HCT116 (cell line): ENCODE measurements around the gene ZBTB20. TPM values are rescaled to one million over a fixed set of nuclear protein-coding genes. Genes with fewer than 3 reads are reported as not detected.

Experiments
- ATAC-seq: fragments of 200-7000 bp; cut with Tn5 transposase; 2 replicates; pipeline ENCODE4 v1.9.1; 2020; ENCODE audit warnings: mild to moderate bottlenecking, moderate library complexity
- BruUV-seq: library from RNA; stranded (reverse); fragments of 400-500 nt; replicated peaks from 2 replicates; lab custom pipeline; 2021; lab: Mats Ljungman, UMichigan
- CTCF ChIA-PET: fragments of 300-600 bp; sonication (Branson Sonifier 250); formaldehyde crosslinking; loops from one replicate; lab custom pipeline; 2021; ENCODE audit warnings: antibody characterized with exemption; lab: Charles Lee
- POLR2A ChIA-PET: fragments of 300-600, 350-600 bp; sonication (Branson Sonifier 250); formaldehyde crosslinking; loops from one replicate; lab custom pipeline; 2021; ENCODE audit warnings: antibody characterized with exemption; lab: Charles Lee
- RAD21 ChIA-PET, 2 experiments: fragments of 300-600 bp; sonication (Branson Sonifier 250); formaldehyde crosslinking; loops; one replicate each; lab custom pipeline; 2023; ENCODE audit warnings: low total read pairs in 2 of 2; ENCODE audit not compliant: uncharacterized antibody in 2 of 2, unreplicated experiment in 2 of 2, low non-redundant PET in 1 of 2; lab: Charles Lee
- DNase-seq: peaks from one replicate; pipeline ENCODE4 v3.0.0-alpha.2; 2010; ENCODE audit warnings: low read depth, low spot score
- H2AFZ ChIP-seq: fragments of 200-600 bp; shearing (Covaris generic), sonication (generic); 2 replicates; pipeline ENCODE4 v1.6.1; 2017; ENCODE audit warnings: low read depth, mixed run types, mixed read lengths, antibody characterized with exemption, low read length; ENCODE audit not compliant: poor library complexity, severe bottlenecking
- H3K27ac ChIP-seq: 2 replicates; pipeline ENCODE4 v1.5.1; 2012; ENCODE audit warnings: low read depth, low read length
- H3K27me3 ChIP-seq: fragments of 200-600 bp; sonication (generic); 2 replicates; pipeline ENCODE4 v1.6.1; 2016; ENCODE audit warnings: mixed run types, low read length, mixed read lengths; ENCODE audit not compliant: insufficient read depth
- H3K36me3 ChIP-seq, 2 experiments: fragments of 200-500 bp in 1 of 2; fragments of 200-600 bp in 1 of 2; sonication (Bioruptor generic) in 1 of 2; sonication (generic) in 1 of 2; 2 replicates each; pipeline versions ENCODE4 v1.5.1 to v1.6.1; 2014 to 2016; ENCODE audit warnings: low read length in 2 of 2, inconsistent platforms in 1 of 2, mixed read lengths in 1 of 2, mixed run types in 1 of 2; ENCODE audit not compliant: insufficient read depth in 2 of 2, control insufficient read depth in 1 of 2
- H3K4me1 ChIP-seq, 2 experiments: fragments of 200-600 bp in 1 of 2; sonication (generic) in 1 of 2; 2 replicates each; pipeline versions ENCODE4 v1.5.1 to v1.6.1; 2012 to 2017; ENCODE audit warnings: low read length in 2 of 2, inconsistent platforms in 1 of 2, mild to moderate bottlenecking in 1 of 2, mixed read lengths in 1 of 2, mixed run types in 1 of 2, moderate library complexity in 1 of 2; ENCODE audit not compliant: insufficient read depth in 2 of 2, control insufficient read depth in 1 of 2
- H3K4me2 ChIP-seq: fragments of 200-600 bp; sonication (generic); 2 replicates; pipeline ENCODE4 v1.6.1; 2017; ENCODE audit warnings: mixed run types, low read length, mixed read lengths
- H3K4me3 ChIP-seq, 2 experiments: fragments of 200-600 bp in 1 of 2; sonication (generic) in 1 of 2; replicated peaks in 1 of 2; 2 replicates each; pipeline ENCODE4 v1.5.1; 2011 to 2016; ENCODE audit warnings: low read length in 2 of 2, control low read depth in 1 of 2, low read depth in 1 of 2, mild to moderate bottlenecking in 1 of 2, mixed read lengths in 1 of 2, mixed run types in 1 of 2
- H3K79me2 ChIP-seq: fragments of 200-600 bp; sonication (generic); 2 replicates; pipeline ENCODE4 v1.6.1; 2017; ENCODE audit warnings: mild to moderate bottlenecking, mixed run types, low read length, moderate library complexity, mixed read lengths; ENCODE audit not compliant: insufficient read depth
- H3K9ac ChIP-seq: fragments of 200-600 bp; sonication (generic); 2 replicates; pipeline ENCODE4 v1.6.1; 2016; ENCODE audit warnings: low read length, mixed read lengths
- H3K9me2 ChIP-seq: fragments of 200-600 bp; sonication (generic), shearing (Covaris generic); 2 replicates; pipeline ENCODE4 v1.6.1; 2017; ENCODE audit warnings: mixed run types, mild to moderate bottlenecking, moderate library complexity; ENCODE audit not compliant: insufficient read depth
- H3K9me3 ChIP-seq, 2 experiments: fragments of 200-500 bp in 1 of 2; fragments of 200-600 bp in 1 of 2; sonication (Bioruptor generic) in 1 of 2; sonication (generic) in 1 of 2; 2 replicates each; pipeline ENCODE4 v1.6.1; 2014 to 2017; ENCODE audit warnings: low read length in 2 of 2, mixed read lengths in 2 of 2, inconsistent platforms in 1 of 2, low read depth in 1 of 2, mild to moderate bottlenecking in 1 of 2, mixed run types in 1 of 2, moderate library complexity in 1 of 2; ENCODE audit not compliant: control insufficient read depth in 1 of 2, insufficient read depth in 1 of 2
- H4K20me1 ChIP-seq: fragments of 200-600 bp; sonication (generic), shearing (Covaris generic); 2 replicates; pipeline ENCODE4 v1.6.1; 2017; ENCODE audit warnings: mixed run types, mild to moderate bottlenecking, moderate library complexity; ENCODE audit not compliant: insufficient read depth
- CBX3 ChIP-seq: IDR thresholded peaks from 2 replicates; pipeline ENCODE4 v1.6.1; 2012; ENCODE audit warnings: low read depth
- CEBPB ChIP-seq: IDR thresholded peaks from 2 replicates; pipeline ENCODE4 v1.6.1; 2012; ENCODE audit warnings: low read depth
- CTCF ChIP-seq, 3 experiments: fragments of 200-600 bp in 1 of 3; sonication (generic) in 1 of 3; IDR thresholded peaks in 2 of 3; conservative IDR thresholded peaks in 1 of 3; 2 replicates each; pipeline ENCODE4 v1.5.1; 2012 to 2017; ENCODE audit warnings: low read depth in 2 of 3, low read length in 2 of 3, antibody characterized with exemption in 1 of 3, borderline replicate concordance in 1 of 3, control low read depth in 1 of 3, mild to moderate bottlenecking in 1 of 3, mixed read lengths in 1 of 3, mixed run types in 1 of 3, moderate library complexity in 1 of 3; ENCODE audit not compliant: insufficient read depth in 1 of 3
- EGR1 ChIP-seq: IDR thresholded peaks from 2 replicates; pipeline ENCODE4 v1.6.1; 2012; ENCODE audit warnings: low read depth
- ELF1 ChIP-seq: IDR thresholded peaks from 2 replicates; pipeline ENCODE4 v1.6.1; 2012; ENCODE audit warnings: low read depth, borderline replicate concordance
- FOSL1 ChIP-seq: IDR thresholded peaks from 2 replicates; pipeline ENCODE4 v1.6.1; 2012; ENCODE audit warnings: low read depth
- JUND ChIP-seq: IDR thresholded peaks from 2 replicates; pipeline ENCODE4 v1.6.1; 2012
- POLR2AphosphoS5 ChIP-seq: IDR thresholded peaks from 2 replicates; pipeline ENCODE4 v1.6.1; 2011; ENCODE audit warnings: mild to moderate bottlenecking, low read depth, low read length, moderate library complexity
- RAD21 ChIP-seq: IDR thresholded peaks from 2 replicates; pipeline ENCODE4 v1.6.1; 2012; ENCODE audit warnings: low read depth, mild to moderate bottlenecking
- SIN3A ChIP-seq: IDR thresholded peaks from 2 replicates; pipeline ENCODE4 v1.6.1; 2012; ENCODE audit warnings: low read depth
- SP1 ChIP-seq: IDR thresholded peaks from 2 replicates; pipeline ENCODE4 v1.6.1; 2012; ENCODE audit warnings: low read depth
- SRF ChIP-seq: IDR thresholded peaks from 2 replicates; pipeline ENCODE4 v1.6.1; 2012; ENCODE audit warnings: low read depth
- TCF7L2 ChIP-seq: IDR thresholded peaks from 2 replicates; pipeline ENCODE4 v1.7.0; 2011; ENCODE audit warnings: borderline replicate concordance, inconsistent platforms; ENCODE audit not compliant: insufficient read depth, insufficient read length; ENCODE audit errors: extremely low read depth
- ZFX ChIP-seq: fragments of 450-650 bp; IDR thresholded peaks from 2 replicates; pipeline ENCODE4 v1.6.1; 2017
- ZNF274 ChIP-seq: fragments of 200-500 bp; sonication (Bioruptor generic); IDR thresholded peaks from 2 replicates; pipeline ENCODE4 v1.6.1; 2014; ENCODE audit warnings: mild to moderate bottlenecking, low read depth, low read length, inconsistent platforms
- intact Hi-C: fragments of 100-400 bp; cut with micrococcal nuclease; formaldehyde crosslinking; loops from 2 replicates; pipeline ENCODE4 v1.10.0; 2022
- total RNA-seq: library from RNA; stranded (reverse); gene quantifications from one replicate; pipeline ENCODE4 v1.2.1, GENCODE V29; 2021; ENCODE audit not compliant: unreplicated experiment
- TF ChIP-seq, protein P1 (sequence below): IDR thresholded peaks from 2 replicates; pipeline ENCODE4 v1.6.1; 2011; ENCODE audit warnings: mild to moderate bottlenecking, low read length, moderate library complexity; ENCODE audit not compliant: insufficient replicate concordance; ENCODE audit errors: extremely low read depth

ZBTB20 gene
- total RNA-seq, 1 experiment from 2014 or later: 42.1 TPM

DNA sequence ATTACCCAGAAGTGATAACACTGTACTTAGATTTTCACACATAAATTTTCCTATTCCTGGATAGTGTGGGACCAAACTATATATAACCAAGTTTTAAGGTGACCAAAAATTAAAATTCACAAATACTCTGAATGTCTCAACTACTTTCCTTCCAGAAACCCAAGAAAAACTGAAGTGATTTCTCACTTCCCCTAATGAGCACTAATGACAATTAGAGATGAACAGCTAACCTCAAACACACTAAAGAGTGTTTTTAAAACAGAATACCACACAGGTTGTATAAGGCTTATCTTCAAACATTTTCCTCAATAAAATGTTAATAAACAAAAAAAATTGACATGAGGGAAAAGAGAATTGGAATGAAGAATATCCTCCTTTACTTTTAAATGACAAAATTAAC, 188.2 kb downstream of the ZBTB20 start:
- Histone ChIP-seq H3K9me2 (no peaks in the 10 kb centered on the region), H2AFZ (no peak overlapping the region), H3K4me1 (no peaks in the 10 kb centered on the region), H3K79me2 (no peaks in the 10 kb centered on the region), H3K27me3 (no peaks in the 10 kb centered on the region), H3K36me3 (no peaks in the 10 kb centered on the region), H3K4me3 (no peak overlapping the region), H3K27ac (no peak overlapping the region), H4K20me1 (no peaks in the 10 kb centered on the region), H3K9me3 (peaks cover 0 to 8% of the 10 kb centered on the region in 2 experiments; a peak in 1 of 4 replicates), H3K4me2 (no peak overlapping the region), H3K9ac (no peak overlapping the region)
- ATAC-seq: no peak
- no peak for TF ChIP-seq FOSL1
- no peak for TF ChIP-seq JUND
- TF ChIP-seq, protein P1, sequence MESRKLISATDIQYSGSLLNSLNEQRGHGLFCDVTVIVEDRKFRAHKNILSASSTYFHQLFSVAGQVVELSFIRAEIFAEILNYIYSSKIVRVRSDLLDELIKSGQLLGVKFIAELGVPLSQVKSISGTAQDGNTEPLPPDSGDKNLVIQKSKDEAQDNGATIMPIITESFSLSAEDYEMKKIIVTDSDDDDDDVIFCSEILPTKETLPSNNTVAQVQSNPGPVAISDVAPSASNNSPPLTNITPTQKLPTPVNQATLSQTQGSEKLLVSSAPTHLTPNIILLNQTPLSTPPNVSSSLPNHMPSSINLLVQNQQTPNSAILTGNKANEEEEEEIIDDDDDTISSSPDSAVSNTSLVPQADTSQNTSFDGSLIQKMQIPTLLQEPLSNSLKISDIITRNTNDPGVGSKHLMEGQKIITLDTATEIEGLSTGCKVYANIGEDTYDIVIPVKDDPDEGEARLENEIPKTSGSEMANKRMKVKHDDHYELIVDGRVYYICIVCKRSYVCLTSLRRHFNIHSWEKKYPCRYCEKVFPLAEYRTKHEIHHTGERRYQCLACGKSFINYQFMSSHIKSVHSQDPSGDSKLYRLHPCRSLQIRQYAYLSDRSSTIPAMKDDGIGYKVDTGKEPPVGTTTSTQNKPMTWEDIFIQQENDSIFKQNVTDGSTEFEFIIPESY: no peak
- TF ChIP-seq POLR2AphosphoS5: no peak
- TF ChIP-seq ZFX: no peak
- no peak for TF ChIP-seq SIN3A
- TF ChIP-seq RAD21: no peak
- no peak for TF ChIP-seq EGR1
- no peak for TF ChIP-seq ELF1
- CTCF ChIA-PET: no interaction called here
- BruUV-seq: no TSS peak
- RAD21 ChIA-PET: no interaction called here
- no peak for DNase-seq
- POLR2A ChIA-PET: no interaction called here
- intact Hi-C loops: no loop called here

DNA sequence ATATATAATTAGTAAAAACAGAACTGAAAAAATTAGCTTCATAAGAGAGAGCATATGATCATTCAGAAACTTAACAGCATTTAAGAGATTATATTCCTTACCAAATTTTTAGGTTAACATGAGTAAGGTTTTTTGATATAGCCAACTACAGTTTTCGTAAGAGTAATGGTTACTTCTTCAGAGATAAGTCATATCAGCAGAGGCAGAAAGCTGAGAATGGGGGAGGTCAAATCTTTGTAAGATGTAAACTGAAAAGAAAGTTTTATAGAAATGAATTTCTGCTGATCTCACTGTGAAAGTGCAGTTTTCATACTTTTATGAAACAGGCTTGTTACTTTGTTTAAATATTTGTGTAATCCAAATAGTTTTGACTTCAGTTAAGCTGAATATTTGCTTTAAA, 193.3 kb downstream of the ZBTB20 start:
- Histone ChIP-seq H3K4me1 (no peaks in the 10 kb centered on the region), H3K79me2 (no peaks in the 10 kb centered on the region), H3K9me2 (no peaks in the 10 kb centered on the region), H3K27me3 (no peaks in the 10 kb centered on the region), H3K4me3 (no peak overlapping the region), H3K36me3 (0 out of 4 replicates have a peak, but pooled peaks cover 0 to 3% of the 10 kb centered on the region in 2 experiments), H4K20me1 (no peaks in the 10 kb centered on the region), H3K9me3 (peaks cover 5 to 27% of the 10 kb centered on the region in 2 experiments; a peak in 3 of 4 replicates), H3K4me2 (no peak overlapping the region), H3K27ac (no peak overlapping the region), H3K9ac (no peak overlapping the region), H2AFZ (no peak overlapping the region)
- intact Hi-C loops: no loop called here
- ATAC-seq (no peak), DNase-seq (no peak)
- no TSS peak for BruUV-seq
- RAD21 ChIA-PET: no interaction called here
- CTCF ChIA-PET: no interaction called here
- POLR2A ChIA-PET: no interaction called here
- no peak for TF ChIP-seq JUND
- TF ChIP-seq RAD21: no peak
- no peak for TF ChIP-seq CBX3
- no peak for TF ChIP-seq ZFX
- no peak for TF ChIP-seq CTCF (IDR thresholded peaks at IDR 0.05 in 2 of 3, conservative IDR thresholded peaks at IDR 0.05 in 1 of 3; ENCODE audit: borderline replicate concordance in 1 of 3, insufficient read depth in 1 of 3, low read depth in 2 of 3, low read length in 2 of 3)
- no peak for TF ChIP-seq SRF
- no peak for TF ChIP-seq ELF1
- no peak for TF ChIP-seq FOSL1
- TF ChIP-seq SP1: no peak
- no peak for TF ChIP-seq TCF7L2
- TF ChIP-seq CEBPB: no peak
- TF ChIP-seq POLR2AphosphoS5: no peak
- no peak for TF ChIP-seq ZNF274
